GM12878 (cell line): ENCODE results near the gene PCED1B. TPM values are rescaled to one million over a fixed set of nuclear protein-coding genes. Genes with fewer than 3 reads are reported as not detected.
A peak's percentile ranks its signal among the peaks of the same experiment; 100 is the strongest.

Experiments used
- ATAC-seq: fragments of 200-7000 bp; cut with Tn5 transposase; 3 replicates; pipeline ENCODE4 v1.9.1; 2020; ENCODE audit warnings: mild to moderate bottlenecking, moderate library complexity
- BruUV-seq: library from RNA; stranded (reverse); fragments of 400-500 nt; replicated peaks from 2 replicates; lab custom pipeline; 2021; lab: Mats Ljungman, UMichigan
- CTCF ChIA-PET: fragments of 300-600 bp; sonication (Branson Sonifier 250); formaldehyde crosslinking; extraction: SDS; loops from one replicate; lab custom pipeline; 2021; ENCODE audit warnings: inconsistent platforms; lab: Yijun Ruan, JAX
- POLR2A ChIA-PET: fragments of 350-600 bp; formaldehyde crosslinking; extraction: SDS; loops from one replicate; lab custom pipeline; 2021; ENCODE audit warnings: inconsistent platforms; lab: Charles Lee
- RAD21 ChIA-PET: fragments of 300-600 bp; sonication (Branson Sonifier 250); formaldehyde crosslinking; loops from one replicate; lab custom pipeline; 2023; ENCODE audit warnings: antibody characterized with exemption; ENCODE audit not compliant: unreplicated experiment; lab: Charles Lee
- SMC1A ChIA-PET: fragments of 300-600 bp; sonication (Branson Sonifier 250); formaldehyde crosslinking; loops from one replicate; lab custom pipeline; 2023; ENCODE audit not compliant: unreplicated experiment, uncharacterized antibody; lab: Charles Lee
- DNase-seq: peaks from one replicate; pipeline ENCODE4 v3.0.0-alpha.2; 2011; ENCODE audit warnings: low read depth, low spot score
- FAIRE-seq: peaks from 3 replicates; lab custom pipeline; 2011; peaks lifted over from hg19 to GRCh38; lab: Jason Lieb, UNC
- H2AFZ ChIP-seq: 2 replicates; pipeline ENCODE4 v1.6.0; 2011; ENCODE audit warnings: low read depth, low read length, control low read depth; ENCODE audit not compliant: control insufficient read depth
- H3K27ac ChIP-seq: 2 replicates; pipeline ENCODE4 v1.5.1; 2011; ENCODE audit warnings: control low read depth; ENCODE audit not compliant: control insufficient read depth, insufficient read depth
- H3K27me3 ChIP-seq, 2 experiments: replicated peaks in 1 of 2; 2 replicates each; pipeline versions ENCODE4 v1.6.0 to v1.6.1; 2011; ENCODE audit warnings: low read length in 1 of 2; ENCODE audit not compliant: control insufficient read depth in 2 of 2, insufficient read depth in 2 of 2
- H3K36me3 ChIP-seq, 2 experiments: 2 replicates each; pipeline ENCODE4 v1.5.1; 2011; ENCODE audit warnings: low read length in 1 of 2; ENCODE audit not compliant: control insufficient read depth in 2 of 2, insufficient read depth in 2 of 2
- H3K4me1 ChIP-seq: 2 replicates; pipeline ENCODE4 v1.6.1; 2011; ENCODE audit warnings: mild to moderate bottlenecking, low read length, moderate library complexity, mixed read lengths; ENCODE audit not compliant: control insufficient read depth, insufficient read depth
- H3K4me2 ChIP-seq: 2 replicates; pipeline ENCODE4 v1.6.0; 2011; ENCODE audit warnings: control low read depth; ENCODE audit not compliant: control insufficient read depth, insufficient read depth
- H3K4me3 ChIP-seq: fragments of 200-600 bp; sonication (generic); 2 replicates; pipeline ENCODE4 v1.5.1; 2016
- H3K79me2 ChIP-seq: 2 replicates; pipeline ENCODE4 v1.6.0; 2011; ENCODE audit warnings: low read length; ENCODE audit not compliant: control insufficient read depth, insufficient read depth
- H3K9ac ChIP-seq: 2 replicates; pipeline ENCODE4 v1.8.0; 2011; ENCODE audit warnings: low read length, control low read depth, mixed read lengths; ENCODE audit not compliant: control insufficient read depth, insufficient read depth
- H3K9me3 ChIP-seq: replicated peaks from 3 replicates; pipeline ENCODE4 v1.5.1; 2011; ENCODE audit warnings: mild to moderate bottlenecking, low read length; ENCODE audit not compliant: control insufficient read depth, insufficient read depth
- H4K20me1 ChIP-seq: 2 replicates; pipeline ENCODE4 v1.6.0; 2011; ENCODE audit not compliant: control insufficient read depth, insufficient read depth
- BACH1 ChIP-seq: fragments of 450-650 bp; IDR thresholded peaks from 2 replicates; pipeline ENCODE4 v1.6.1; 2017; ENCODE audit warnings: mild to moderate bottlenecking, borderline replicate concordance
- CEBPB ChIP-seq, 2 experiments: fragments of 150-350 bp in 1 of 2; IDR thresholded peaks; 2 replicates each; pipeline ENCODE4 v1.6.1; 2012 to 2014; ENCODE audit warnings: low read depth in 2 of 2, low read length in 2 of 2, borderline replicate concordance in 1 of 2, inconsistent platforms in 1 of 2
- CHD1 ChIP-seq: IDR thresholded peaks from 2 replicates; pipeline ENCODE4 v1.6.1; 2012; ENCODE audit warnings: low read depth, low read length, improper control_type of control experiment
- MTA2 ChIP-seq: fragments of 450-650 bp; IDR thresholded peaks from 2 replicates; pipeline ENCODE4 v1.6.1; 2016; ENCODE audit warnings: low read depth, mild to moderate bottlenecking, moderate library complexity
- SIX5 ChIP-seq: IDR thresholded peaks from 2 replicates; pipeline ENCODE4 v1.6.1; 2011; ENCODE audit warnings: mild to moderate bottlenecking, low read depth, low read length, moderate library complexity; ENCODE audit not compliant: severe bottlenecking
- SMAD5 ChIP-seq: IDR thresholded peaks from 2 replicates; pipeline ENCODE4 v1.6.1; 2016; ENCODE audit warnings: antibody characterized with exemption, low read depth
- TAF1 ChIP-seq: IDR thresholded peaks from 2 replicates; pipeline ENCODE4 v1.6.1; 2011; ENCODE audit warnings: mild to moderate bottlenecking, low read depth, low read length, borderline replicate concordance
- ZBTB11 ChIP-seq: fragments of 450-650 bp; formaldehyde crosslinking; IDR thresholded peaks from 2 replicates; pipeline ENCODE4 v1.5.0; 2022; ENCODE audit warnings: mild to moderate bottlenecking, missing genetic modification characterization
- WGBS: methylation state at CpG from one replicate; pipeline ENCODE4 v1.1.6; 2016; ENCODE audit warnings: low lambda C conversion rate; ENCODE audit not compliant: insufficient replicate concordance, insufficient coverage; ENCODE audit errors: missing lambda C conversion rate; 5-methylcytosine and 5-hydroxymethylcytosine counted together
- in situ Hi-C: fragments of 300-500 bp; cut with MboI; formaldehyde crosslinking; loops from 9 replicates; pipeline ENCODE4 v1.14.3; 2018; ENCODE audit warnings: mixed read lengths
- intact Hi-C: fragments of 100-400 bp; cut with micrococcal nuclease; formaldehyde crosslinking; loops from one replicate; pipeline ENCODE4 v1.14.2; 2022; ENCODE audit not compliant: unreplicated experiment
- polyA plus RNA-seq, 11 experiments: library from polyadenylated mRNA; depleted of rRNA in 4 of 11; unstranded in 6 of 11; stranded (reverse) in 5 of 11; fragments of >200 nt; fragmentation: Nextera tagmentation in 4 of 11; fragmentation: Illumina TruSeq in 1 of 11; extraction: Ambion mirVana in 4 of 11; extraction: Trizol in 1 of 11; gene quantifications; 1 replicate in 1 of 11; 2 replicates in 10 of 11; pipeline versions ENCODE4 v1.2.1 to v1.2.3, GENCODE V29; 2011 to 2016; ENCODE audit warnings: inconsistent platforms in 2 of 11, missing spikeins in 2 of 11, low read depth in 1 of 11
- total RNA-seq, 4 experiments: library from RNA; depleted of rRNA in 3 of 4; stranded (reverse); fragments of >200 nt in 3 of 4; fragmentation: Illumina TruSeq in 1 of 4; extraction: Trizol in 1 of 4; gene quantifications; 2 replicates each; pipeline versions ENCODE4 v1.2.1 to v1.2.3, GENCODE V29; 2013 to 2021

PCED1B gene
- total and polyA plus RNA-seq, 10 of the 15 experiments (the other 5 are each of a cell fraction or from before 2014, with no cell fraction given): 0.80 to 8.8 (median 3.0) TPM

GRCh38 chr12:47155457-47156166, 76.2 kb downstream of the PCED1B start:
- ATAC-seq: peak; percentile 53
- H3K79me2 ChIP-seq: no peaks in the 10 kb centered on the region
- H4K20me1 ChIP-seq: no peaks in the 10 kb centered on the region
- H3K4me3 ChIP-seq: no peak overlapping the region
- TF ChIP-seq SMAD5: no peak
- no peak for TF ChIP-seq MTA2
- no peak for TF ChIP-seq SIX5
- TF ChIP-seq BACH1: peak; percentile 24; the same call in 1 of the 2 replicates
- no peak for TF ChIP-seq CEBPB (IDR thresholded peaks at IDR 0.05; ENCODE audit: borderline replicate concordance in 1 of 2, low read depth in 2 of 2, low read length in 2 of 2)
- TF ChIP-seq CHD1: no peak
- TF ChIP-seq TAF1: no peak
- TF ChIP-seq ZBTB11 (CRISPR knock-in tag): no peak
- WGBS: 67% methylated on average over 3 of the region's 3 CpGs
- ChIA-PET CTCF (interaction anchor here (1.3 kb wide), 1 partner anchor 85 kb away, joined by 3 read pairs; no protein-coding TSS in a partner anchor), POLR2A (no interaction called here), RAD21 (interaction anchor here (1.0 kb wide), 1 partner anchor 64 kb away, joined by 3 read pairs; no protein-coding TSS in a partner anchor), SMC1A (interaction anchor here (0.7 to 1.0 kb wide), 2 partner anchors 11 to 25 kb away, joined by 3 read pairs; no protein-coding TSS in a partner anchor)
- no peak overlapping the region for H3K4me2 ChIP-seq
- H3K9me3 ChIP-seq: no peaks in the 10 kb centered on the region
- H3K4me1 ChIP-seq: no peaks in the 10 kb centered on the region
- in situ Hi-C loops (no loop called here), intact Hi-C loops (no loop called here)
- no peak overlapping the region for H3K9ac ChIP-seq
- H2AFZ ChIP-seq: no peak overlapping the region
- no peak for DNase-seq
- FAIRE-seq: no peak
- BruUV-seq: no TSS peak
- H3K27me3 ChIP-seq: no peaks in the 10 kb centered on the region
- no peak overlapping the region for H3K27ac ChIP-seq
- no peaks in the 10 kb centered on the region for H3K36me3 ChIP-seq
